ENCODE results near the gene STAT5B.
"Not testable (repeated sequence)": the region's sequence is repeated elsewhere in the genome, so short reads cannot be mapped to it uniquely, and the experiment has no call there.

DNA sequence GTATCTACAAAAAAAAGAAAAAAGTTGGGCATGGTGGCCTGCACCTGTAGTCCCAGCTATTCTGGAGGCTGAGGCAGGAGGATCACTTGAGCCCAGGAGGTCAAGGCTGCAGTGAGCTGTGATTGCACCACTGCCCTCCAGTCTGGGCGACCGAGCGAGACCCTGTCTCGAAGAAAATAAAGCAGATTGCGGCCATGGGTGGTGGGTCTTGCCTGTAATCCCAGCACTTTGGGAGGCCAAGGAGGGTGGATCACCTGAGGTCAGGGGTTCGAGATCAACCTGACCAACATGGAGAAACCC, 28.8 kb upstream of the STAT5B start:
- TF ChIP-seq, protein P1, sequence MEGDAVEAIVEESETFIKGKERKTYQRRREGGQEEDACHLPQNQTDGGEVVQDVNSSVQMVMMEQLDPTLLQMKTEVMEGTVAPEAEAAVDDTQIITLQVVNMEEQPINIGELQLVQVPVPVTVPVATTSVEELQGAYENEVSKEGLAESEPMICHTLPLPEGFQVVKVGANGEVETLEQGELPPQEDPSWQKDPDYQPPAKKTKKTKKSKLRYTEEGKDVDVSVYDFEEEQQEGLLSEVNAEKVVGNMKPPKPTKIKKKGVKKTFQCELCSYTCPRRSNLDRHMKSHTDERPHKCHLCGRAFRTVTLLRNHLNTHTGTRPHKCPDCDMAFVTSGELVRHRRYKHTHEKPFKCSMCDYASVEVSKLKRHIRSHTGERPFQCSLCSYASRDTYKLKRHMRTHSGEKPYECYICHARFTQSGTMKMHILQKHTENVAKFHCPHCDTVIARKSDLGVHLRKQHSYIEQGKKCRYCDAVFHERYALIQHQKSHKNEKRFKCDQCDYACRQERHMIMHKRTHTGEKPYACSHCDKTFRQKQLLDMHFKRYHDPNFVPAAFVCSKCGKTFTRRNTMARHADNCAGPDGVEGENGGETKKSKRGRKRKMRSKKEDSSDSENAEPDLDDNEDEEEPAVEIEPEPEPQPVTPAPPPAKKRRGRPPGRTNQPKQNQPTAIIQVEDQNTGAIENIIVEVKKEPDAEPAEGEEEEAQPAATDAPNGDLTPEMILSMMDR (IDR thresholded peaks at IDR 0.05): not testable (repeated sequence)
- TF ChIP-seq POLR2A (IDR thresholded peaks at IDR 0.05): not testable (repeated sequence)
